Putamen (tissue), 1 donor: Measurements from ENCODE around the gene SULT4A1.
A peak's percentile ranks its signal among the peaks of the same experiment; 100 is the strongest.

Source experiments
- DNase-seq: peaks from one replicate; pipeline ENCODE4 v3.0.0-alpha.2; 2016; ENCODE audit warnings: low spot score

Gene SULT4A1

DNA sequence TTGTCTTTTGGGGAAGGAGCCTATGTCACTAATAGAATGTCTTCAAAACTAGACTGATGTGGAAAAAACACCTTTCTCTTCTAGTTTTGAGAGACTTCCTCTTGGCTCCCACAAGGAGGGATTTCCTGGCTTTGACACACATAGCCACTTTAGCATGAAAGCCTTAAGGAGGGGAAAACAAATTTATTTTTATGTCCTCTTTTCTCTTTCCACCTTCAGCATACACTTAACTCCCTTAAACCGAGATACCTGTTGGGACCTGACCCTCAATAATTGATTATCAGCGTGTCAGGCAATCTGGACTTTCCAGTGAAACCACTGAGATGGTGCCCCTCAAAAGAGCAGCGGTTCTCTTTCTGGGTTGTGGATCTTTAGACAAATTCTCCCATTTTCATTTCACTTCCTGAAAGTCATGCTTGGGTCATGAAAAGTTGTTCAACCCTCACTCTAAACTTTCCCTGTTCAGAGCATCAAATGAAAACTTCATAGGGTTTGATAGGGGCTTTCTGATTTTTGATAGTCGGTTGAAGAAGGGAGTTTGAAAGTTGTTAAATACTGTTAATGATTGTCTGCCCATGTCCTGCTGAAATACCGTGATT is 59.3 kb downstream of the SULT4A1 start:
- no peak for DNase-seq

DNA sequence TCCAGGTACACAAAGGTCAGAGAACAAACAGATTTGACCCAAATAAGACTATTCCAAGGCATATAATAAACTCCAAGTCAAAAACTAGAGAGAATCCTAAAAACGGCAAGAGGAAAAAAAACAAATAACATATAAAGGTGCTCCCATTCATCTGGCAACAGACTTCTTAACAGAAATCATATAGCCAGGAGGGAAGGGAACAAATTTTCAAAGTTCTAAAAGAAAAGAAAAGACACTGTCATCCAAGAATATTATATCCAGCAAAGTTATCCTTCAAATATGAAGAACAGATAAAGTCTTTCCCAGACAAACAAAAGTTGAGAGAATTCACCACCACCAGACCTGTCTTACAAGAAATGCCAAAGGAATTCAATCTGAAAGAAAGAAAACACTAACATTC is 61.3 kb downstream of the SULT4A1 start:
- DNase-seq, result no peak

DNA sequence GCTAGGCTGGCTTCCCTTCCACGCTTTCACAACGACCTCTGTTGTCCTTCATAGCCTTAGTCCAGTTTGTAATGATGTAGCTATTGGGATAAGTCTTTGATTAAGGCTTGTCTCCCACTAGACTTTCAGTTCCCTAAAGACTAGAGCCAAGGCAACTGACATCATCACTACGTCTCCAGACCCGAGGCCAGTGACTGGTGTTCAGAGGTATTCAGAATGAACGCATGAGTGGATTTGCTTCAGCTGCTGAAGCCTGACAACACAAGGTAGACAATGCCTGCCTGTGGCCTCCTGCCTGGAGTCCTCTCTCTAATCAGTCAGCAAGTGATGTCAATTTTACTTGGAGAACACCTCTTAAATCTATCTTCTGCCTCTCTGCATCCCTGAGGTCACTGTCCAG is 63.8 kb downstream of the SULT4A1 start:
- DNase-seq, result no peak

DNA sequence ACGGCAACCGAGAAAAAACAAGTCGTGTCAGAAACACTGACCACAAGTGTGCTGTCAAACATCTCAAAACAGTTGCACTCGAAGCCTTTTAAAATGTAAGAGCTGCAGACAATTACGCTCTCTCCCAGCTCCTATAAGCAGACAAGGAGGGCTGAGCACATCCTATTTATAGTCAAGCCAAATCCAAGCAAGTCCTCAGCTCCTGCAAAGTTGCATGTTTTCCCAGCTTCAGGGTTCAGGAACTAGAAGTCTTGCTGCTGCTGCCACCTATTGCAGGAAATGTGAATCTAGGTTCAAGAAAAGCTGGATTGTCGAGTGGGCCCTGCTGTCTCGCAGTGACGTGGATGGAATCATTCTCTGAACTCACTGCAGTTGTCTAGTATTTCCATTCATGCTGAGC is 65.7 kb downstream of the SULT4A1 start:
- peak; percentile 73 for DNase-seq

DNA sequence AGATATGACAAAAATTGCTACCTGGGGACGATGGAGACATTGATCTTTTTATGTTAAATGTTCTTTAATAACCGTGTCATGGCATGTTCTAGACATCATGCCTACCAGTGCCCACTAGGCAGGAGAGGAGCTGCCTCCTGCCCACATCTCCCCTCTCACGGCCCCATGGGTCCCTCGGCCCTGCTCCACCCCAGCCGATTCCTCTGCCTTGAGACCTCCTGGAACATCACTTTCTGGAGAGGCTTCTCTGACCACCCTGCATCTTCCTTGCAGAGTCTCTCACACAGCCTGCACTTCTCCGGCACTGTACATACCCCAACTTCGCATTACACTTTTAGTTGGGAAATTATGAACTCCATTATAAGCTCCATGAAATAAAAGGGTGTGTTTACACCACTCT is 67.0 kb downstream of the SULT4A1 start:
- DNase-seq, result no peak

DNA sequence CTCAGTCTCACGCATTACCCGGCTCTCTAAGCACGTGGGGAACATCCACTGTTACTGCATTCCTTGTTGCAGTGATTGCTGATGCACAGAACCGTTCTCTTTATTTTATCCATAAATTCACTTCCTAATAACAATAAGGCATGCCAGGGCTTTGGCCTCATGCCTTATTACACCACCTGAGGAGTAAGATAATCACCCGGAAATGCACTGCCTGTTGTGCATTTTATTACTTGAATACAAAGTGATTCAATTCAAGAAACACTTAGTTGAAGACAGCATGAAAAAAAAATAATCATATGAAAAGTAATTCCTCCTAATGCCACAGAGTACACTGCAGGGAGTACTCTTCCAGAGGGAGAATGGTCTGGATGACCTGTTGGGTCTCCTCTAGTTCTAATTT is 69.4 kb downstream of the SULT4A1 start:
- no peak for DNase-seq

DNA sequence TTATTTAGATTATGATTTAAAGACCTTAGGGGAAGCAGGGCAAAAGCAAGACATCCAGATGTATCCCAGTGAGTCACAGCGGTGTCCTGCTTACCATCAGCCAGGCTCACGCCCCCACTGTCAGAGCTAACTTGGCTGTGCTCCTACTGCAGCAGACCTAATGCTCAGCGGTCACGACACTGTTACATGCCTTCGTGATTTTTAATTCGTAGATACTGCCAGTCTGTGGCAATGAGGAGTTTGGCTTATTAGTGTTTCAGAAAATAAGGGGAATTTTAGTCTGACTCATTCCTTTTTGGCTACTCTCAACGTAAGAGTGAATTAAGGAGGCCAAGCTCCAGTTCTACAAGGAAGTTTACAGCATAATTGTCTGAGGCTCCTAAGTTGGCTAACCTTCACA is 72.9 kb downstream of the SULT4A1 start:
- no peak for DNase-seq

DNA sequence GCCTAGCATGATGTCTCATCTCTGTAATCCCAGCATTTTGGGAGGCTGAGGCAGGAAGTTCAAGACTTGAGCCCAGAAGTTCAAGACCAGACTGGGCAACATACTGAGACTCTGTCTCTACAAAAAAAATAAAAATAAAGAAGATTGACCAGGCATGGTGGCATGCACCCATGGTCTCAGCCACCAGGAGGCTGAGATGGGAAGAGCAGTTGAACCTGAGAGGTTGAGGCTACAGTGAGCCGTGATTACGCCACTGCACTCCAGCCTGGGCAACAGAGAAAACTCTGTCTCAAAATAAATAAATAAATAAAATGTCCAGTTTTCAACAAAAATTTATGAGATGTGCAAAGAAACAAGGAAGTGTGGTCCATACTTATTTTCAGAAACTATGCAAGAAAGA is 78.5 kb downstream of the SULT4A1 start:
- DNase-seq, result no peak

DNA sequence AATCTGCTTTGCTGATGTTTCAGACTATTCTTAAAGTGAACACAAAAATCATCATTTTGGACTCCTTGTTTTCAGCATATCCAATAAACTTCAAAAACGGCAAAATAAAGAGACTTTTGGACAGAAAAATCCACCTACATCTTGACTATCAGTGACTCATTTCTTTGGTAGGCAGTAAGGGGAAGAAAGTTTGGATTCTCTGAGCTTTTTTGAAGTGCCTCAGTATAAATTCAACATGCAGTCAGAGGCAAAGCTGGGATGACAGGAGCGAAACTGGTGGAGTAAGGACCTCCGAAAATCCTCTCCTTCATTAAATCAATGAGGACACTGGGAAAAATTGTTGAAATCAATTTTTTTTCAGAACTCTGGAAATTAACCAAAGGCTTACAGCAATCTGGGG is 79.9 kb downstream of the SULT4A1 start:
- DNase-seq, result no peak

DNA sequence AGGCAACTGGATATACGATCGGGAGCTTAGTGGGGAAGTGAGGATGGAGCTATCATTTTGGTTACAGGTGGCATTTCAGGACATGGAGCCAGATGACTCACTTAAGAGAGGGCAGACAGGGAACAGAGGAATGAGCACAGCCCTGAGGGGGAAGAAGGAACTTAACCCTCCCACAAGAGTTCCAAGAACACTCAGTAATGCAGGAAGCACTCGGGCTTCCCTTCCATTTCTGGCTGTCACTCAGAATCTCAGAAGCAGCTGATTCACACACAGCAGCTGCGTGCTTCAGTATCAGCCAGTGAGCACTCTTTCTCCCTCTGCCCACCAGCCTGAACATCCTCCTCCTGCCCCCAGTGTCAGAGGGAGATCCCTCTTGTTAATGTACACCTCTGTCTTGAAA is 85.0 kb downstream of the SULT4A1 start:
- DNase-seq, result peak; percentile 81

DNA sequence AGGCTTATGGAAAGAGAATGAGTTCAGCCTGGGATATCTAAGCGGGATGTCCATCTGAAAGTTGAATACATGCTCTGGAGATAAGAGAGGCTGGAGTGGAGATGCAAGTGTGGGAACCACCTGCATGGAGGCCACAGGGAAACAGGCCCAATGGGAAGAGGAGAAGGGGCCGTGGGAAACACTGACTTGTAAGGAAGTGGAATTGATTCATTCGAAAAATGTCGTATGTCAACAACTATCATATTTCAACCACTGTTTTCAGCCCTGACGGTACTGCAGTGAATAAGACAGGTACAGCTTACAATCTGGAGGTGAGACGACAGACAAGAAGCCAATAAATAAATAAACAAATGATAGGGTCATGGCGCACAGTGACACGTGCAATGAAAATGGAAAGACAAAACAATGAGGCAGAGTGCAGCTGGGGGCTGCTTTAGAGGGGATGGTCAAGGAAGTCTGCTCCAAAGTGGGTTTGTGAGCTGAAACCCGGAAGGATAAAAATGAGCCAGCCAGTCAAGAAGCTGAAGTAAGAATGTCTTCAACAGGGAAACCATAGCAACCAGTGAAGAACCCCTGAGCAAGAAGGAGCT is 86.1 kb downstream of the SULT4A1 start:
- no peak for DNase-seq
